Upper lobe of right lung (tissue), 1 donor: ENCODE measurements around the gene CEBPA. TPM values are rescaled to one million over a fixed set of nuclear protein-coding genes. Genes with fewer than 3 reads are reported as not detected.

Experiments used
- ATAC-seq: fragments of 200-7000 bp; cut with Tn5 transposase; one replicate; pipeline ENCODE4 v1.9.1; 2020; ENCODE audit warnings: mild to moderate bottlenecking, moderate library complexity
- DNase-seq: peaks from one replicate; pipeline ENCODE4 v3.0.0-alpha.2; 2020
- H3K27ac ChIP-seq: fragments of 200-600 bp; one replicate; pipeline ENCODE4 v1.8.0; 2022
- H3K27me3 ChIP-seq: fragments of 200-600 bp; one replicate; pipeline ENCODE4 v1.8.0; 2022; ENCODE audit warnings: mild to moderate bottlenecking
- H3K36me3 ChIP-seq: fragments of 200-600 bp; one replicate; pipeline ENCODE4 v1.8.0; 2022
- H3K4me1 ChIP-seq: fragments of 200-600 bp; one replicate; pipeline ENCODE4 v1.8.0; 2022
- H3K4me3 ChIP-seq: fragments of 200-600 bp; one replicate; pipeline ENCODE4 v1.8.0; 2022; ENCODE audit warnings: mild to moderate bottlenecking
- H3K9me3 ChIP-seq: fragments of 200-600 bp; one replicate; pipeline ENCODE4 v1.8.0; 2022
- CTCF ChIP-seq: fragments of 200-600 bp; IDR thresholded peaks from one replicate; pipeline ENCODE4 v1.8.0; 2022; ENCODE audit warnings: antibody characterized with exemption
- intact Hi-C: fragments of 100-400 bp; cut with DNase I; formaldehyde crosslinking; loops from one replicate; pipeline ENCODE4 v1.11.0; 2022
- total RNA-seq: library from RNA; stranded (reverse); fragmentation: NEBNext Ultra II Directional; extraction: Animal tissue kit (Norgen Biotek cat#: 25700); gene quantifications from one replicate; pipeline ENCODE4 v1.2.1, GENCODE V29; 2021
- donor health status: DM: no; HTN: yes; CAD: no; lungs with severe emphysema.

The CEBPA gene
- total RNA-seq, 1 donor from 2014 or later, result 59.1 TPM

- ATAC-seq (peak; percentile 40), DNase-seq (no peak)
- intact Hi-C loops, result no loop called here
- no peak for TF ChIP-seq CTCF
- H3K36me3 ChIP-seq, result no peaks in the 10 kb centered on the region
- H3K27ac ChIP-seq, result no peak overlapping the region
- H3K9me3 ChIP-seq, result no peaks in the 10 kb centered on the region
- H3K4me1 ChIP-seq, result peaks cover 2% of the 10 kb centered on the region
- no peak overlapping the region for H3K4me3 ChIP-seq
- H3K27me3 ChIP-seq, result no peaks in the 10 kb centered on the region
These were observed 34.0 kb downstream of the CEBPA start for GRCh38 chr19:33268162-33268991.

- ATAC-seq, result peak; percentile 48
- H3K9me3 ChIP-seq, result no peaks in the 10 kb centered on the region
- H3K36me3 ChIP-seq, result no peaks in the 10 kb centered on the region
- no peak overlapping the region for H3K27ac ChIP-seq
- intact Hi-C loops, result no loop called here
- H3K4me1 ChIP-seq, result no peaks in the 10 kb centered on the region
- no peaks in the 10 kb centered on the region for H3K27me3 ChIP-seq
- H3K4me3 ChIP-seq, result no peak overlapping the region
- DNase-seq, result no peak
- TF ChIP-seq CTCF, result no peak
These were observed 34.6 kb downstream of the CEBPA start for GRCh38 chr19:33267706-33268105.

- H3K27me3 ChIP-seq, result no peaks in the 10 kb centered on the region
- intact Hi-C loops, result no loop called here
- DNase-seq (no peak), ATAC-seq (no peak)
- no peaks in the 10 kb centered on the region for H3K9me3 ChIP-seq
- no peaks in the 10 kb centered on the region for H3K36me3 ChIP-seq
- H3K4me1 ChIP-seq, result no peaks in the 10 kb centered on the region
- H3K27ac ChIP-seq, result no peak overlapping the region
- no peak for TF ChIP-seq CTCF
- no peak overlapping the region for H3K4me3 ChIP-seq
These were observed 35.3 kb downstream of the CEBPA start for GRCh38 chr19:33266974-33267484.

GRCh38 chr19:33264881-33265445 is 37.4 kb downstream of the CEBPA start:
- Histone ChIP-seq H3K9me3 (no peaks in the 10 kb centered on the region), H3K4me3 (no peak overlapping the region), H3K27ac (no peak overlapping the region), H3K4me1 (peaks cover 9% of the 10 kb centered on the region), H3K27me3 (no peaks in the 10 kb centered on the region), H3K36me3 (no peaks in the 10 kb centered on the region)
- DNase-seq (no peak), ATAC-seq (no peak)
- no peak for TF ChIP-seq CTCF
- intact Hi-C loops, result no loop called here

GRCh38 chr19:33263325-33264023 is 38.9 kb downstream of the CEBPA start:
- intact Hi-C loops, result no loop called here
- DNase-seq (no peak), ATAC-seq (no peak)
- Histone ChIP-seq H3K27me3 (no peaks in the 10 kb centered on the region), H3K9me3 (peaks cover 2% of the 10 kb centered on the region), H3K27ac (no peak overlapping the region), H3K4me1 (peaks cover 9% of the 10 kb centered on the region), H3K36me3 (no peaks in the 10 kb centered on the region), H3K4me3 (no peak overlapping the region)
- no peak for TF ChIP-seq CTCF
